SH-SY5Y (cell line): ENCODE measurements around the gene CCNB2.

Experiments used
- GATA2 ChIP-seq: IDR thresholded peaks from 2 replicates; pipeline ENCODE4 v1.6.1; 2011; ENCODE audit warnings: mild to moderate bottlenecking, low read depth, low read length
- GATA3 ChIP-seq: IDR thresholded peaks from 2 replicates; pipeline ENCODE4 v1.6.1; 2011; ENCODE audit warnings: low read depth, mild to moderate bottlenecking, low read length, moderate library complexity

- TF ChIP-seq GATA2, result no peak
- TF ChIP-seq GATA3, result no peak
Measured at GRCh38 chr15:59116771-59117170, 11.8 kb downstream of the CCNB2 start.
